GM12874 (cell line): ENCODE measurements around the gene JAG1.
A peak's percentile ranks its signal among the peaks of the same experiment; 100 is the strongest.

Experiments used
- CTCF ChIP-seq: IDR thresholded peaks from 2 replicates; pipeline ENCODE4 v1.5.1; 2011; ENCODE audit warnings: low read depth, mild to moderate bottlenecking, control low read depth, low read length, moderate library complexity; ENCODE audit not compliant: insufficient read depth

The JAG1 gene

DNA sequence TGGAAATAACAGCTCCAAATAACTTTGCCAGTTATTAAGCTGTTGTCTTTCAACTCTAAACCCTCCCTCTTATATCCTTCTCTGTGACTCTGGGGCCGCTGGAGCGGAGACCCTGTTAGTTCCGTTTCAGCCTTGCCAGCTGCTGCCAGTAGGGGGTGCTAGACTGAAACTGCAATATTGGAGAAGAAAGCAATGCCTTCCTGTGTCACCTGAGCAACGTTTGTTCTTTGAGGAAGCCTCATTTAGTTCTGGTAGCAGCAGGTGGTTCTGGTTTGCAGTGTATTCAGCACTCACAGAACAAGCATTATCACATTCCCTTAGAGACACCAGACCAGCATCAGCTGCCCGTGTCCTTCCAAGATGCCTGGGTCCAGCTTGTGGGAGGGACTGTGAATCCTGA lies 22.9 kb upstream of the JAG1 start:
- TF ChIP-seq CTCF = peak; percentile 67

DNA sequence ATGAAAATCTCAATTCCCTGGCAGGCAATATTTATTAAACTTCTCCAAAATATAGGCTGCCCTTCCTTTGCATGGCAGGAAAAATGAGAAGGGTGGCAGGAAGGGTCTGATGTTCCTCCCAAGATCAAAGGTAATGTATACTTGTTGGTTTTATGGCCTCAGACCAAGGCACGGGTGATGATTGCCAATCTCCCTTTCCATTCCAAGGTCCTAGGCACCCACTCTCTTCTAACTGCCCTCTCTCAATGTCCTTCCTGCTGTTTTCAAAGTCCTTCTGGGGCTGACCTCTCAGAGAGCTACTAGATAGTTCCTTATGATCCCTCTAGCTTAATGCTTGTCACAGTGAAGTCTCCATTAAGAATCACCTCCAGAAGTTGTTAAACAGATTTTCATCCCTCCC lies 15.6 kb upstream of the JAG1 start:
- no peak for TF ChIP-seq CTCF

- TF ChIP-seq CTCF = no peak
Observed at GRCh38 chr20:10687895-10688294, 14.1 kb upstream of the JAG1 start.

- no peak for TF ChIP-seq CTCF
Observed at GRCh38 chr20:10686356-10687133, 12.7 kb upstream of the JAG1 start.

GRCh38 chr20:10683537-10683936 lies 9.7 kb upstream of the JAG1 start:
- no peak for TF ChIP-seq CTCF

- TF ChIP-seq CTCF = no peak
Observed at GRCh38 chr20:10682939-10683338, 9.1 kb upstream of the JAG1 start.

- no peak for TF ChIP-seq CTCF
Observed at GRCh38 chr20:10681494-10681893, 7.7 kb upstream of the JAG1 start.
